ENCODE data around the gene RXRB. TPM values are rescaled to one million over a fixed set of nuclear protein-coding genes. Genes with fewer than 3 reads are reported as not detected.

RXRB gene
- total RNA-seq, 1 donor from 2014 or later: 15.0 TPM

GRCh38 chr6:33211666-33212422 is 11.4 kb upstream of the RXRB start:
- no peak overlapping the region for H3K4me3 ChIP-seq (ENCODE audit: low read depth, low read length)
- no peak for DNase-seq (ENCODE audit: low read depth)
- TF ChIP-seq CTCF (conservative IDR thresholded peaks at IDR 0.05; ENCODE audit: low read depth, low read length): peak; percentile 6

- no peak overlapping the region for H3K4me3 ChIP-seq (ENCODE audit: low read depth, low read length)
- DNase-seq (ENCODE audit: low read depth): no peak
- TF ChIP-seq CTCF (conservative IDR thresholded peaks at IDR 0.05; ENCODE audit: low read depth, low read length): no peak
These were observed 10.7 kb upstream of the RXRB start for GRCh38 chr6:33211136-33211535.

- no peak for DNase-seq (ENCODE audit: low read depth)
- no peak for TF ChIP-seq CTCF (conservative IDR thresholded peaks at IDR 0.05; ENCODE audit: low read depth, low read length)
- H3K4me3 ChIP-seq (ENCODE audit: low read depth, low read length): no peak overlapping the region
These were observed 9.4 kb upstream of the RXRB start for GRCh38 chr6:33209856-33210255.

GRCh38 chr6:33208091-33208967 is 7.9 kb upstream of the RXRB start, which contains the start of gene RING1:
TSS of gene RING1 (plus strand) at chr6:33208500. CDS start at chr6:33208823, 323 bp downstream.
- no peak for DNase-seq (ENCODE audit: low read depth)
- peak within 1 kb of the TSS; percentile 95 for H3K4me3 ChIP-seq (ENCODE audit: low read depth, low read length)
- TF ChIP-seq CTCF (conservative IDR thresholded peaks at IDR 0.05; ENCODE audit: low read depth, low read length): no peak

GRCh38 chr6:33207552-33208090 is 7.2 kb upstream of the RXRB start:
- no peak for DNase-seq (ENCODE audit: low read depth)
- no peak for TF ChIP-seq CTCF (conservative IDR thresholded peaks at IDR 0.05; ENCODE audit: low read depth, low read length)
- peak overlapping the region; percentile 95 for H3K4me3 ChIP-seq (ENCODE audit: low read depth, low read length)

- peak overlapping the region; percentile 95 for H3K4me3 ChIP-seq (ENCODE audit: low read depth, low read length)
- no peak for TF ChIP-seq CTCF (conservative IDR thresholded peaks at IDR 0.05; ENCODE audit: low read depth, low read length)
- no peak for DNase-seq (ENCODE audit: low read depth)
These were observed 6.5 kb upstream of the RXRB start for GRCh38 chr6:33206864-33207551.

All from epithelial cell of proximal tubule (primary cell).